Activated CD4-positive, alpha-beta T cell treated with anti-CD3 and anti-CD28 coated beads, Interleukin-2, amount 10 ng/mL, durations not matched to agents 7 days and 5 days (primary cell): ENCODE results near the gene IL1RAPL1. TPM values are rescaled to one million over a fixed set of nuclear protein-coding genes. Genes with fewer than 3 reads are reported as not detected.

ENCODE experiments used
- CTCF ChIA-PET: fragments of 350-600 bp; sonication (Branson Sonifier 250); formaldehyde crosslinking; loops from one replicate; lab custom pipeline; 2021; ENCODE audit warnings: antibody characterized with exemption; lab: Charles Lee
- POLR2A ChIA-PET: fragments of 350-600 bp; sonication (Branson Sonifier 250); formaldehyde crosslinking; loops from one replicate; lab custom pipeline; 2021; ENCODE audit warnings: antibody characterized with exemption; lab: Charles Lee
- DNase-seq: peaks from one replicate; pipeline ENCODE4 v3.0.0-alpha.2; 2020
- H3K27ac Mint-ChIP-seq: one replicate; pipeline ENCODE4 v1.8.0; 2021; ENCODE audit warnings: mild to moderate bottlenecking, moderate library complexity, mixed read lengths
- H3K27me3 Mint-ChIP-seq: one replicate; pipeline ENCODE4 v1.8.0; 2021; ENCODE audit warnings: mixed read lengths
- H3K36me3 Mint-ChIP-seq: one replicate; pipeline ENCODE4 v1.8.0; 2021; ENCODE audit warnings: low read depth, mixed read lengths
- H3K4me1 Mint-ChIP-seq: one replicate; pipeline ENCODE4 v1.8.0; 2021; ENCODE audit warnings: mixed read lengths
- H3K4me3 Mint-ChIP-seq: one replicate; pipeline ENCODE4 v1.8.0; 2021; ENCODE audit warnings: mild to moderate bottlenecking, moderate library complexity, mixed read lengths
- H3K9me3 Mint-ChIP-seq: one replicate; pipeline ENCODE4 v1.8.0; 2021; ENCODE audit warnings: mixed read lengths
- total RNA-seq, 2 experiments: library from RNA; stranded (reverse); gene quantifications; one replicate each; pipeline ENCODE4 v1.2.3, GENCODE V29; 2021

Gene IL1RAPL1
- total RNA-seq, 2 experiments from 2014 or later = not detected

DNA sequence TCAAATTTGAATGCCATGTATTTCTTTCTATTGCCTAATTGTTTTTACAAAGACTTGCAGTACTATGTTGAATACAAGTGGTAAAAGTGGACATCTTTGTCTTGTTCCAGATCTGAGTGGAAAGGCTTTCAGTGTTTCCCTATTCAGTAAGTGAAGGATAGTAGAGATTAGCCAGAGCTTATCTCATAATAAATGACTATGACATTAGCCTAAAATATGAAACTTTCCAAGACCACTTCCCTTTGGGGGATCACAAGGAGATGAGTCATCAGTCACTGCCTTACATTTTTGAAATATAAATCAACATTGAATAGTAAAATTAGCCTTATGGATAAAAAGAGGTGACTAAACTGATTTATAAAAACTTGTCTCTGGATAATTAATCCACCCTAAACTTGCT, 1074.0 kb downstream of the IL1RAPL1 start:
- no peaks in the 10 kb centered on the region for H3K27me3 Mint-ChIP-seq
- H3K27ac Mint-ChIP-seq = no peak overlapping the region
- no peaks in the 10 kb centered on the region for H3K9me3 Mint-ChIP-seq
- H3K36me3 Mint-ChIP-seq = no peaks in the 10 kb centered on the region
- no peak for DNase-seq
- ChIA-PET POLR2A (no interaction called here), CTCF (no interaction called here)
- H3K4me3 Mint-ChIP-seq = no peak overlapping the region
- no peaks in the 10 kb centered on the region for H3K4me1 Mint-ChIP-seq

DNA sequence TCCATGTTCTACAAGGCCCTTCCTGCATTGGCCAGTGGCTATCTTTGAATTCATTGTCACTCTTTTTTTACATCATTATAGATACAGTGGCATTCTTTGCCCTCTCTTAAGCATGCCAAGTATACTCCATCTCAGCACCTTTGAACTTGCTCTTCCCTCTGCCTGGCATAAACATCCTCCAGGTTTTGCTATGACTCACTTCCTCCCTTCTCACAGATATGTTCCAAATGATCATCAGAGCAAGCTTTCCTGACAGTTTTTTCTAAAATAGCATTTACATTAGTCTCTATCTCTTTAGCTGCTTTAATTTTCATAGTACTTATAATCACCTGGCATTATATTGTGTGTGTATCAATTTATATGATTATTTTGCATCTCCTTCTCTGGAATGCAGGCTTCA, 1074.9 kb downstream of the IL1RAPL1 start:
- no peaks in the 10 kb centered on the region for H3K27me3 Mint-ChIP-seq
- ChIA-PET POLR2A (no interaction called here), CTCF (no interaction called here)
- H3K9me3 Mint-ChIP-seq = no peaks in the 10 kb centered on the region
- H3K4me3 Mint-ChIP-seq = no peak overlapping the region
- no peak overlapping the region for H3K27ac Mint-ChIP-seq
- DNase-seq = no peak
- H3K36me3 Mint-ChIP-seq = no peaks in the 10 kb centered on the region
- H3K4me1 Mint-ChIP-seq = no peaks in the 10 kb centered on the region

DNA sequence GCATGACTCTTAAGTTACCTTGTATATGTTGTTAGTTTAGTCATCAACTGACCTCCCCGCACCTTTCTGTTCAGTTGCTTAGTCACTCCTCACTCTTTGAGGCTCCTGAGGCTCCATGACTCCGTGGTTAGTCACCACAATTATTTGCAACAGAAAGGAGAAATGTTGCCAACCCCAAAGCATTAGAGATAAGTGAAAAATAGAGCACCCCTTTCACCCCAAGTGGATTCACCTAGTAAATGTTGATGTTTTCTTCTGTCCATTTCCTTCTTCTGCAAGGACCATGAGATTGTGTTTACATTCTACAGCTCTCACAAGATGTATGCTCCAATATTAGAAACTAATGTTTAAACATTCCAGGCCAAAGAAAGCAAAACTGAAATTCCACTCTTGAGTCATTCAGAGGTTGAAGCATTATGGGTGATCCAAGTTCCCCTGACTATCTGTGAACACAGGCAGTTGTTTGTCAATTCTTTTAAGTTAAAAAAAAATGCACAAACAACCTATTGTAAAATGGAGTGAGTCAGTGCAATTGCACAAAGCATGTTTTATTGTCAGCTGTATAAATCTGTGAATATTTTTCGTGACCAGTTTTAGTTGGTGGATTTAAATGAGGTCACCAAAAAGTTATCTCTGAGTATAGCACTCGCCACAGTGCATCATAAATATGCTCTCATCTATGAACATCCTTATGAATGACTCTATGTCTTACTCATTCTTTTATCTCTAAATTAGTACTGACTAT, 1075.7 kb downstream of the IL1RAPL1 start:
- ChIA-PET POLR2A (no interaction called here), CTCF (no interaction called here)
- Mint-ChIP-seq H3K27ac (no peak overlapping the region), H3K4me3 (no peak overlapping the region), H3K4me1 (no peaks in the 10 kb centered on the region), H3K36me3 (no peaks in the 10 kb centered on the region), H3K9me3 (no peaks in the 10 kb centered on the region), H3K27me3 (no peaks in the 10 kb centered on the region)
- DNase-seq = no peak

DNA sequence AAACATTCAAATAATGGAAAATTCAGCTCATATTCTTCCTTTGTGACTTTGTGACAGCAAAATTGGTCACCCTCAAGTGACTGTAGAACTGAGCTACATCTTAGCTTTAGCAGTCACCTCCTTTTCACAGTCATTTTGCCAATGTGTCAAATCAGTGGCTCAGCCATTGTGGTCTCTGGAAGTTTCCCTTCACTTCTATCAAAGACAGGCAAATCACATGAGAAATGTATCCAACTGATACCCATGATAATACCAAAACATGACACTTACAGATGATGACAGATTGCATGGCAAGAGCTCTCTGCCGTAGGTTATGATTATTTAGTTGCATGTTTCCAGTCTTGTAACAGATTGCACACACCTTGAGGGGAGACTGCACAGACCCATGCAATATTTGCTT, 1078.3 kb downstream of the IL1RAPL1 start:
- POLR2A ChIA-PET = no interaction called here
- Mint-ChIP-seq H3K4me3 (no peak overlapping the region), H3K27ac (no peak overlapping the region), H3K36me3 (no peaks in the 10 kb centered on the region), H3K4me1 (no peaks in the 10 kb centered on the region), H3K27me3 (no peaks in the 10 kb centered on the region), H3K9me3 (no peaks in the 10 kb centered on the region)
- no peak for DNase-seq
- CTCF ChIA-PET = no interaction called here

DNA sequence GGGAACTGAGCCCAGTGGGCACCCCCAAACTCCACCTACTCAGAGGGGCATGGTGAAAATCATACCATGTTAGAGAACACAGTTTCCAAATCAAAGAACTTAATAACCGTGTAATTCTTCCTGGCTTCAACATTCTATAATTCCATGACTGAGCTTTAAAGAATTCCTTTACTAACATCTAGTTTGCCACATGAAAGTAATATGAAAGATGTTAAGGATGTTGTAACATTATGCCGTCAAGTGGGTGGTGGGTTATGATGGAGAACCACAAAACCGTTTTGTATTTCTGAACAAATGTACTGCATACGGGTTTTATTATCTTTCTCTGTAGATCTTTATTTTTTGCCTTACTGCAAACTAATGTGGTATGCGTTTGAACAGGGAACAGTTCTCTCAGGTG, 1079.1 kb downstream of the IL1RAPL1 start:
- ChIA-PET POLR2A (no interaction called here), CTCF (no interaction called here)
- Mint-ChIP-seq H3K27ac (no peak overlapping the region), H3K27me3 (no peaks in the 10 kb centered on the region), H3K9me3 (no peaks in the 10 kb centered on the region), H3K4me3 (no peak overlapping the region), H3K36me3 (no peaks in the 10 kb centered on the region), H3K4me1 (no peaks in the 10 kb centered on the region)
- no peak for DNase-seq

- Mint-ChIP-seq H3K27me3 (no peaks in the 10 kb centered on the region), H3K4me1 (no peaks in the 10 kb centered on the region), H3K36me3 (no peaks in the 10 kb centered on the region), H3K4me3 (no peak overlapping the region), H3K9me3 (no peaks in the 10 kb centered on the region), H3K27ac (no peak overlapping the region)
- DNase-seq = no peak
- POLR2A ChIA-PET = no interaction called here
- CTCF ChIA-PET = no interaction called here
Observed at GRCh38 chrX:29671421-29671820, 1084.2 kb downstream of the IL1RAPL1 start.

GRCh38 chrX:29687687-29688086, 1100.4 kb downstream of the IL1RAPL1 start:
- ChIA-PET POLR2A (no interaction called here), CTCF (no interaction called here)
- H3K36me3 Mint-ChIP-seq = no peaks in the 10 kb centered on the region
- no peak for DNase-seq
- H3K4me1 Mint-ChIP-seq = no peaks in the 10 kb centered on the region
- H3K9me3 Mint-ChIP-seq = no peaks in the 10 kb centered on the region
- H3K4me3 Mint-ChIP-seq = no peak overlapping the region
- no peaks in the 10 kb centered on the region for H3K27me3 Mint-ChIP-seq
- H3K27ac Mint-ChIP-seq = no peak overlapping the region

- POLR2A ChIA-PET = no interaction called here
- DNase-seq = no peak
- CTCF ChIA-PET = no interaction called here
- no peak overlapping the region for H3K4me3 Mint-ChIP-seq
- H3K36me3 Mint-ChIP-seq = no peaks in the 10 kb centered on the region
- H3K9me3 Mint-ChIP-seq = no peaks in the 10 kb centered on the region
- no peaks in the 10 kb centered on the region for H3K4me1 Mint-ChIP-seq
- H3K27me3 Mint-ChIP-seq = no peaks in the 10 kb centered on the region
- no peak overlapping the region for H3K27ac Mint-ChIP-seq
Observed at GRCh38 chrX:29690061-29690460, 1102.8 kb downstream of the IL1RAPL1 start.

DNA sequence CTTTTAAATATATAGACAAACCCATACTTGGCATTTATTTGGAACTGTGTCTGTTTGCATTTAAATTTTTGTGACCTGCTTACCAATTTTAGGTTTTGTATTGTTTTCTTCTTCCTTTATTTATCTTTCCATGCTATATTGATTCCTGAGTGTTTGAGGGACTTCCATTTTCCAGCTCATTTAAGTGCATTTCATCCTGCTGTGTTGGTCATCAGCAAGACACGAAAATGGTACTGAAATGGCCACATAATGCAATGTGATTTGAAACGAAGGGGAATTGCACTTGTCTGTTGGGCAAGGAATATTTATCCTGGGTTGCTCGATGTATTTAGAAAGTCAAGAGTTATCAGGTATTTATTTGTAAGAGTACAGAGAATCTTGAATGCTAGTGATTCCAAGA, 1103.8 kb downstream of the IL1RAPL1 start:
- DNase-seq = no peak
- Mint-ChIP-seq H3K27ac (no peak overlapping the region), H3K36me3 (no peaks in the 10 kb centered on the region), H3K27me3 (no peaks in the 10 kb centered on the region), H3K4me1 (no peaks in the 10 kb centered on the region), H3K9me3 (no peaks in the 10 kb centered on the region), H3K4me3 (no peak overlapping the region)
- ChIA-PET CTCF (no interaction called here), POLR2A (no interaction called here)

DNA sequence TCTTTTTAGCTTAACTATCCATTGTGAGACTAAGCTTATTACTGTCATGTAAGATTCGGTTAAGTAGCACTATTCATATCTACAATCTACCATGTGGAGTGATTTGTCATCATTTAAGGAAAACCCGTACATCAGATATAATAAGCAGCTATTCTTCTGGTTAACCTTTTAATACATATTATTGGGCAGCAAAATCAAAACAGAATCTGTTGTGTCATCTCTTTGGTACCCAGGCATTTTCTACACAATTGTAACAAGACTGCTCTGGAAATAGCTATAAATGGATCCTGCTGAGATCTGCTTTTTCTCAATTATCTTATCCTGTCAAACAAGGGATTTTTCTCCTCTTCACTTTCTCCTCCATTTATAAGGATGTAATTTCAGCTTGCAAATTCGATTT, 1106.7 kb downstream of the IL1RAPL1 start:
- CTCF ChIA-PET = no interaction called here
- POLR2A ChIA-PET = no interaction called here
- Mint-ChIP-seq H3K9me3 (no peaks in the 10 kb centered on the region), H3K4me3 (no peak overlapping the region), H3K27me3 (no peaks in the 10 kb centered on the region), H3K36me3 (no peaks in the 10 kb centered on the region), H3K27ac (no peak overlapping the region), H3K4me1 (no peaks in the 10 kb centered on the region)
- DNase-seq = no peak

DNA sequence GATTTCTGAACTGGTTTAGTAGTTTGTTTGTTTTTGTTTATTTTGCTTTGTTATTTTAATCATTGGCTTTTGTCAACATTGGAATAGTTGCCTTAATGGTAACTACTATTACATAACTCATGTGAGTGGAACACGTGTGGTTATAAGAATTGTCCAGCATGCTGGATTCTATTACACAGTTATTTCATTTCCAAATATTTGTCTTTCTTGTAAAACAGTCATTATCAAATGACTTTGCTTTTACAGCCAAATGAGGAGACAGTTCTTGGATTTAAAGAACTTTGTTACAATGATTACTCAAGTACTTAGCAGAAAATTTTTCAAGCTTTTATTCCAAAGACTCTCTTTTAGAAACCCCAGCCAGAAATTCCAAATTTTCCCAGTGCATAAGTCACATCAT, 1112.0 kb downstream of the IL1RAPL1 start:
- no peak for DNase-seq
- Mint-ChIP-seq H3K27me3 (no peaks in the 10 kb centered on the region), H3K4me1 (no peaks in the 10 kb centered on the region), H3K9me3 (peaks cover 2% of the 10 kb centered on the region), H3K36me3 (no peaks in the 10 kb centered on the region), H3K4me3 (no peak overlapping the region), H3K27ac (no peak overlapping the region)
- CTCF ChIA-PET = no interaction called here
- POLR2A ChIA-PET = no interaction called here

DNA sequence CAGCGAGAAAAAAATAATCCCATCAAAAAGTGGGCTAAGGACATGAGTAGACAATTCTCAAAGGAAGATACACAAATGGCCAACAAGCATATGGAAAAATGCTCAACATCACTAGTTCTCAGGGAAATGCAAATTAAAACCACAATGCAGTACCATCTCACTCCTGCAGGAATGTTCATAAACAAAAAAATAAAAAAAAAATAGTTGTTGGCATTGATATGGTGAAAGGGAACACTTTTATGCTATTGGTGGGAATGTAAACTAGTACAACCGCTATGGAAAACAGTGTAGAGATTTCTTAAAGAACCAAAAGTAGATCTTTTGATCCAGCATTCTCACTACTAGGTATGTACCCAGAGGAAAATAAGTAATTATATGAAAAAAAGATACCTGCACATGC, 1119.8 kb downstream of the IL1RAPL1 start:
- Mint-ChIP-seq H3K4me1 (no peaks in the 10 kb centered on the region), H3K4me3 (no peak overlapping the region), H3K27ac (no peak overlapping the region), H3K9me3 (peaks cover 3% of the 10 kb centered on the region), H3K27me3 (no peaks in the 10 kb centered on the region), H3K36me3 (no peaks in the 10 kb centered on the region)
- ChIA-PET POLR2A (no interaction called here), CTCF (no interaction called here)
- DNase-seq = no peak

DNA sequence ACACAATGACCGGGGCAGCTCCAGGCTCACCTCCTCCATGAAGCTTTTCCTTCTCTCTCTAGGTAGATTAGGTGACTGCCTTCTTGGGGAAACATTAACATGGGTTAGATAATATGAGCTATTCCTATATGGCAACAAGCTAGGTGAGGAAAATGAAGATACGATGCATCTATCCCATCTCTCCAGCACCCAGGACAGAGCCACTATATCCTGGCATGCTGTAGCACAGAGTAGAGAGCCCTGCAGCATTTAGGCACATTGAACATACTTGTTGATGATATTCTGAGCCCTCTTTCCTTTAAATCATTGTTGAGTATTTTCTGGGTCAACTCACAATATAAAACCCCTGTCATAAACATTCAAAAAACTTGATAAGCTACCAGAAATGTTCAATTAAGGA, 1133.9 kb downstream of the IL1RAPL1 start:
- H3K4me1 Mint-ChIP-seq = no peaks in the 10 kb centered on the region
- no peak overlapping the region for H3K27ac Mint-ChIP-seq
- no peak overlapping the region for H3K4me3 Mint-ChIP-seq
- CTCF ChIA-PET = no interaction called here
- no peaks in the 10 kb centered on the region for H3K36me3 Mint-ChIP-seq
- H3K9me3 Mint-ChIP-seq = no peaks in the 10 kb centered on the region
- no peak for DNase-seq
- no peaks in the 10 kb centered on the region for H3K27me3 Mint-ChIP-seq
- POLR2A ChIA-PET = no interaction called here

GRCh38 chrX:29724316-29724715, 1137.1 kb downstream of the IL1RAPL1 start:
- Mint-ChIP-seq H3K4me1 (no peaks in the 10 kb centered on the region), H3K4me3 (no peak overlapping the region), H3K9me3 (no peaks in the 10 kb centered on the region), H3K36me3 (no peaks in the 10 kb centered on the region), H3K27ac (no peak overlapping the region), H3K27me3 (no peaks in the 10 kb centered on the region)
- CTCF ChIA-PET = no interaction called here
- POLR2A ChIA-PET = no interaction called here
- DNase-seq = no peak
